ENCODE data around the gene CNTN1.

CNTN1 gene

DNA sequence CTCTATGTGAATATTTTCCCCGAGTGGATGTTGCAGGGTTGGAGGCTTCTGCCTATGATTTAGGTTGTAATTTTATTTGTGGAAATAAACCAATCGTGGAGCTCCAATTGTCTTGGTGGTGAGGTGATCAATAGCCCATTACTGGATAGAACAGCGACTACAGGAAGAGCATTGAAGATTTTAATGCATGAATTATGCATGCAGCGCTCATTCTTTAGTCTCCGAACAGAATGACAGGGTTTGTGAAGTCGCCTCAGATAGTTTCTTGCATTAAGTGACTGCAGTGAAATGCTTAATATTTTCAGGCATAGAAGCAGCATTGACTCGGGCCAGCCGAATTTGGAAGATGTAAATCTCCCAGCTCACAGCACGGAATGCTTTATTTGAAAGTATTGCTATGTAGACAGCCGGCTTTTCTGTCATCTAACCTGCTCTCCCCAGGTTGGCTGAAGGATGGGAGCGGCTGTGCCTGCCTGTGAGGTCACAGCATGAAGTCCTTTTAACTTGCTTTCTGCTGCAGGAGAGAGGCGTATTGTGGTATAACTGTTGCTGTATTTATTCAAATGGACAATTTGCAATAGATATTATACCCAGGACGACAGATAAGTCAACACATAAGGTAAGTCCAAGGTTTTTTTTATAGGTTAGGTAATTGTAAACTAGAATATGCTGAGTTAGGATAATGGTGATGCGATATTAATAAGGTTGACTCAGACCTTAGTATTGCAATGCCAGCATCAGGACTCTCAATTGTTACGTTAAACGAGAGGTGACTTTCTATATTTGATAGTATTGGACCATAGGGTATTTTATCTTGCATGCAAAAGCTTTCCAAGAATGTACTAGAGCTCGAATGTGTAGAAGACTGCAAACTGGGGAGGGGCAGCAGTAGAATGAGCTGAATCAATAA is 135.7 kb downstream of the CNTN1 start:
- DNase-seq (ENCODE audit: low read depth) = no peak
- H3K4me3 ChIP-seq (ENCODE audit: control insufficient read depth, low read depth, low read length) = no peak overlapping the region
- no peak for TF ChIP-seq CTCF (conservative IDR thresholded peaks at IDR 0.05; ENCODE audit: control insufficient read depth, insufficient read depth, low read depth, low read length)

DNA sequence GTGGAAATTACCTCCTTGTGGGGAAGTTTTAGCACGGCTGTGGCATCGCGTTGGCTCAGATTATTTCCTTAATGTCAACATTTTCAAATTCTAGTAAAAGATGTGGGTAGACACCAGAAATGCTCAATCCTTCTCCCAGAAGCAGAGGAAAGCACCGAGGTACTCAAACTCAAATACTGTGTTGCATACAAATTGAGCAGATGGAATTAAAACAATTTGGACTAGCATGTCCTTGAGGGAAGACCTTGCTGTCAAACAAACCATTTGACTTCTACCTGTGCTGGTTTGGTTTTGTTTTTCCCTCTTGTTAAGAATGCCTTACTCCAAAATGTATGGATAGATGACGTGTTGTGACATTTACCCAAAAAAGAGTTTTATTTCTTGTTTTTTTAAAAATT is 136.4 kb downstream of the CNTN1 start:
- no peak for DNase-seq (ENCODE audit: low read depth)
- H3K4me3 ChIP-seq (ENCODE audit: control insufficient read depth, low read depth, low read length) = no peak overlapping the region
- TF ChIP-seq CTCF (conservative IDR thresholded peaks at IDR 0.05; ENCODE audit: control insufficient read depth, insufficient read depth, low read depth, low read length) = no peak

DNA sequence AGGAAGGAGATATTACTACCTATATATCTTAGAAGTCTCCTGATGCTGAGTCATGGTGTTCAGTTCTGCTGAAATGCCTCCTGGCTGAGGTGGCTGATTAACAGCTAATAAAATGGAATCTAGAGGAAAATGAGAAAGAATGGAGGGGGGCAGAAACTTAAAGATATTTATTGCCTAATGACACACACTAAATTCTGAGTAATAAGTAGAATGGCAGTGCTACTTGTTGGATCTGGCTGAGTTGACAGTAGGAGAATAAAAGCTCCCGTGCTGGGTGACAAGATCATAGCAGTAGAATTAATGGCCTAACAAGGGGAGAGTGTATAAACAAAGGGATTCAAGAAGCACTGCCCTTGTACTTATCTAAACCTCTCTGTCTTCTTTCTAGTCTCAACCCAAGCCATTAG is 137.5 kb downstream of the CNTN1 start:
- H3K4me3 ChIP-seq (ENCODE audit: control insufficient read depth, low read depth, low read length) = no peak overlapping the region
- DNase-seq (ENCODE audit: low read depth) = peak; percentile 4
- no peak for TF ChIP-seq CTCF (conservative IDR thresholded peaks at IDR 0.05; ENCODE audit: control insufficient read depth, insufficient read depth, low read depth, low read length)

GRCh38 chr12:40831916-40832315 is 139.7 kb downstream of the CNTN1 start:
- no peak for DNase-seq (ENCODE audit: low read depth)
- no peak overlapping the region for H3K4me3 ChIP-seq (ENCODE audit: control insufficient read depth, low read depth, low read length)
- no peak for TF ChIP-seq CTCF (conservative IDR thresholded peaks at IDR 0.05; ENCODE audit: control insufficient read depth, insufficient read depth, low read depth, low read length)

GRCh38 chr12:40832668-40833067 is 140.4 kb downstream of the CNTN1 start:
- TF ChIP-seq CTCF (conservative IDR thresholded peaks at IDR 0.05; ENCODE audit: control insufficient read depth, insufficient read depth, low read depth, low read length) = no peak
- no peak overlapping the region for H3K4me3 ChIP-seq (ENCODE audit: control insufficient read depth, low read depth, low read length)
- no peak for DNase-seq (ENCODE audit: low read depth)

DNA sequence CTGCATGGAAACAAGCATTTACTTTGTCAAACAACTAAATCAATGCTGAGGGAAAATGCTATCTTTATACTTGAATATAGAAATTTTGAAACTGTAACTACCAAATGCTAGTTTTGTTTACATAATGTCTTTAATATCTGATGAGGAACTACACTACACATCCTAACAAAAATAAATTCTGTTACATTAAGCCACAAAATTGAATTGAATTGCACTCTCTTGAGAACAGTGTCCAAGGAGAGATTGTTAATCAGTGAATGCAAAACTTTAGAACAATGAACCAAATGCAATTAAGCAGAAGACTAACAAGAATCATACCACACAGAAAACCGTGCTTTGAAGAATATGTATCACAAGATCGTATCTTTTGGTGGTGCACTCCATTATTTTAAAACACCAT is 141.6 kb downstream of the CNTN1 start:
- H3K4me3 ChIP-seq (ENCODE audit: control insufficient read depth, low read depth, low read length) = no peak overlapping the region
- TF ChIP-seq CTCF (conservative IDR thresholded peaks at IDR 0.05; ENCODE audit: control insufficient read depth, insufficient read depth, low read depth, low read length) = no peak
- no peak for DNase-seq (ENCODE audit: low read depth)
